SK-N-MC (cell line): ENCODE measurements around the gene CD58.

ENCODE experiments used
- EZH2 ChIP-seq: fragments of 200-600 bp; sonication (generic); IDR thresholded peaks from one replicate; pipeline ENCODE4 v1.6.1; 2017; ENCODE audit warnings: antibody characterized with exemption
- POLR2AphosphoS5 ChIP-seq: IDR thresholded peaks from 2 replicates; pipeline ENCODE4 v1.6.1; 2012; ENCODE audit warnings: mild to moderate bottlenecking, low read depth, low read length, borderline replicate concordance

GRCh38 chr1:116561563-116561962, 9.3 kb downstream of the CD58 start:
- no peak for TF ChIP-seq POLR2AphosphoS5
- no peak for TF ChIP-seq EZH2
